WI38 (cell line): ENCODE data around the gene HBEGF.

Experiments
- H3K4me3 ChIP-seq: 2 replicates; pipeline ENCODE4 v1.5.1; 2011; ENCODE audit warnings: low read depth, mild to moderate bottlenecking, control low read depth, low read length
- TF ChIP-seq, protein P1 (sequence below): IDR thresholded peaks from 2 replicates; pipeline ENCODE4 v1.5.1; 2012; ENCODE audit warnings: low read depth, mild to moderate bottlenecking, control low read depth, low read length

HBEGF gene

GRCh38 chr5:140284013-140284412 lies 62.4 kb downstream of the HBEGF start:
- TF ChIP-seq, protein P1, sequence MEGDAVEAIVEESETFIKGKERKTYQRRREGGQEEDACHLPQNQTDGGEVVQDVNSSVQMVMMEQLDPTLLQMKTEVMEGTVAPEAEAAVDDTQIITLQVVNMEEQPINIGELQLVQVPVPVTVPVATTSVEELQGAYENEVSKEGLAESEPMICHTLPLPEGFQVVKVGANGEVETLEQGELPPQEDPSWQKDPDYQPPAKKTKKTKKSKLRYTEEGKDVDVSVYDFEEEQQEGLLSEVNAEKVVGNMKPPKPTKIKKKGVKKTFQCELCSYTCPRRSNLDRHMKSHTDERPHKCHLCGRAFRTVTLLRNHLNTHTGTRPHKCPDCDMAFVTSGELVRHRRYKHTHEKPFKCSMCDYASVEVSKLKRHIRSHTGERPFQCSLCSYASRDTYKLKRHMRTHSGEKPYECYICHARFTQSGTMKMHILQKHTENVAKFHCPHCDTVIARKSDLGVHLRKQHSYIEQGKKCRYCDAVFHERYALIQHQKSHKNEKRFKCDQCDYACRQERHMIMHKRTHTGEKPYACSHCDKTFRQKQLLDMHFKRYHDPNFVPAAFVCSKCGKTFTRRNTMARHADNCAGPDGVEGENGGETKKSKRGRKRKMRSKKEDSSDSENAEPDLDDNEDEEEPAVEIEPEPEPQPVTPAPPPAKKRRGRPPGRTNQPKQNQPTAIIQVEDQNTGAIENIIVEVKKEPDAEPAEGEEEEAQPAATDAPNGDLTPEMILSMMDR: no peak
- no peak overlapping the region for H3K4me3 ChIP-seq
